Fibroblast of gingiva (primary cell): ENCODE measurements around the gene MR1.
"Not testable (repeated sequence)": the region's sequence is repeated elsewhere in the genome, so short reads cannot be mapped to it uniquely, and the experiment has no call there.

ENCODE experiments used
- DNase-seq: peaks from one replicate; pipeline ENCODE4 v3.0.0-alpha.2; 2011; ENCODE audit warnings: low read depth

Gene MR1

DNA sequence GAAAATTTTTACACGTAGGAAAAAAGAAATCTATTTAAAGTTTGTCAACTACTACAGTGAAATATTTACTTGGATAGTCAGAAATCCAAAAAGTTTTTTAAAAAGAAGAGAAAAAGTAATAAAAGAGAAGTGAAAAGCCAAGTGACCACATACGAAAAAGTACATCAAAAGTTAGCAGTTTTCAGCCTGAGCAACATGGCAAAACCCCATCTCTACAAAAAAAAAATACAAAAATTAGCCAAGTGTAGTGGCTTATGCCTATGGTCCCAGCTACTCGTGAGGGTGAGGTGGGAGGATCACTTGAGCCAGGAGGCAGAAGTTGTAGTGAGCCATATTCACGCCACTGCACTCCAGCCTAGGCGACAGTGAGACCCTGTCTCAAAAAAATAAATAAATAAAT lies 5.2 kb upstream of the MR1 start:
- no peak for DNase-seq

- no peak for DNase-seq
Observed at GRCh38 chr1:181032535-181032934, 1.2 kb upstream of the MR1 start.

GRCh38 chr1:181033128-181033798 lies 520 bp upstream of the MR1 start:
- peak; percentile 50 for DNase-seq

GRCh38 chr1:181035210-181035609 lies 1.4 kb downstream of the MR1 start:
- DNase-seq = not testable (repeated sequence)

DNA sequence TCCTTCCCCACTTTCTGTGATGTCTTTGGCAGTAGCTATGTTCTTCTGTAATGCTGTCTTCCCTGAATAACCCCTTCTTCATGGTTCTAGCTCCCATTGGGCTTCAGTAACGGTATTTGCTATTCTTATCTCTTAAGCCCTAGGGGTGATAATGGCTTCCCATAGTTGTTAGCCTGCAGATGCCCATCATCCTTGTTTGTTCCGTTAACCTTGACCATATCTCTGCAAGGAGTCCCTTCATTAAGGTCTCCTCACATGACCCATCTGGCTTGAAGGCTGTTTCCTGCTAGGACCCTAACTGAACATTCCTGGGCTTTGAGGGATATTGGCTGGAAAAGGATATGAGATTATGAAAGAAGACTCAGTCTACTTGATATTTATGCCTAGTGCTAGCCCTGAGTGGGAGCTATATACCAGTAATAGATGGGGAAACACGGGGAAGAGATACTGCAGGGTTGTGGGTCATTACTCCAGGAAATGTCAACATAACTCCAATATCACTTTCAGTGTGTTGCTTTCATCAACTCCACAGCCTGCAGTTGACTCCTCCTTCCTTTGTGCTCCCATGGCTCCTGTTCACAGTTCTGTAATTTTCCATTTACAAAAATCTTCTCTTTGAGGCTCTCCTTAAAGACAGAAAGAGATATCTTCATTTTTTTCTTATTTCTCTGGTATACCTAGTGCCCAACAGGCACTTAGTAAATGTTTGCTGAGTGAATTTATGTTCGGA lies 2.5 kb downstream of the MR1 start:
- DNase-seq = no peak

GRCh38 chr1:181037386-181037785 lies 3.6 kb downstream of the MR1 start:
- DNase-seq = no peak

GRCh38 chr1:181038399-181038873 lies 4.7 kb downstream of the MR1 start:
- peak; percentile 33 for DNase-seq

DNA sequence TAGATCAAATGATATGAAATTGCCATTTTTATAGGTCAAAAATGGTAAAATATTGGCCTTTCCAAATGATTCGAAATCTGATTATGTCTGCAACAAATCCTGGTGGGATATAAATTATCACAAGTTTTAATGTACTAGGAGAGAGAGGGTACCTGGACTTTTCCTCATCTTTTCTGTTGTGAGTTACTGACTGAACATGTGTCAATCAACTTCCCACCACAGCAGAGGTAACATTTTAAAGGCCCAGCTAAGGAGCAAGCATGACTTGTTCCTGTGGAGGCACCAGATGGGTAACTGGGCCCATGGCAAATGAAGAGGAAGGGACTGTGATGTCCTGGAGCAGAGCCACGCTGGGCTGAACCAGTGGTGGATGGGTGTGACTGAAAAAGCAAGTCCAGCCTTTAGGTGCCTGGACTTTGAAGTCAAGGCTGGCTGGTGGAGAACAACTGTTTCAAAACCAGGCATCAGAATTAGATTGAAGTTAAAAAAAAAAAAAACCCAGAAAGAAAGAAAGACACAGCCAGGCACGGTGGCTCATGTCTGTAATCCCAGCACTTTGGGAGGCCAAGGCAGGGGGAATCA lies 6.6 kb downstream of the MR1 start:
- DNase-seq = no peak

DNA sequence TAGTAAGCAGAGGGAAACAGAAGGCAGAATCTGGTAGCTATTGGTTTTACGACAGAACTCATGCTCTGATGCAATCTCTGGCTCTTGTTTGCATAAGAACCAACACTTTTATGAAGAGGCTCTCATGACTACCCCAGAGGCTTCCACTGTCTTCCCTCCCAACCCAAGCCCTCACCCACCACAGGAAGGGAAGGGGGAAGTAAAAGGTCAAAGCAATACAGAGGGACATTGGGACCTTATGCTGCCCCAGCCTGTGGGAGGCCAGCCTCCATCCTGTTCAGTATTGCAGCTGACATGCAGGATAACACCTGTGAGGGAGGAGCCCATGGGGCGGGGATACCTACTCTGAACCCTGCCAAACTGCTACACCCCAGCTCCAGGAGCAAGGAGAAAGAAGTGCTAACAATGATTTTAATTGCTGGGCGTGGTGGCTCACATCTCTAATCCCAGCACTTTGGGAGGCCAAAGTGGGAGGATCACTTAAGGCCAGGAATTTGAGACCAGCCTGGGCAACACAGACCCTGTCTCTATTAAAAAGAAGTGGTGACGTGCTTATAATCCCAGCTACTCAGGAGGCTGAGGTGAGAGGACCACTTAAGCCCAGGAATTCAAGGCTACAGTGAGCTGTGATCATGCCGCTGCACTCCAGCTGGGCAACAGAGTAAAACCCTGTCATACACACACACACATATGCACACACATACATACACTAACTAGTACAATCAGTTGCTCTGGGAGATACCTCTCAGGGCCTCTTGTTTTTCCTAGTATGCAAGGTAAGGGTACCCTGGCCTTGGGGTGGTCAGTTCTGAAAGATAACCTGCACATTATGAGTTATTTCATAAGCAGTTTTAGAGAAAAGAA lies 9.5 kb downstream of the MR1 start:
- DNase-seq = peak; percentile 24

- no peak for DNase-seq
Observed at GRCh38 chr1:181044449-181044966, 10.7 kb downstream of the MR1 start.

DNA sequence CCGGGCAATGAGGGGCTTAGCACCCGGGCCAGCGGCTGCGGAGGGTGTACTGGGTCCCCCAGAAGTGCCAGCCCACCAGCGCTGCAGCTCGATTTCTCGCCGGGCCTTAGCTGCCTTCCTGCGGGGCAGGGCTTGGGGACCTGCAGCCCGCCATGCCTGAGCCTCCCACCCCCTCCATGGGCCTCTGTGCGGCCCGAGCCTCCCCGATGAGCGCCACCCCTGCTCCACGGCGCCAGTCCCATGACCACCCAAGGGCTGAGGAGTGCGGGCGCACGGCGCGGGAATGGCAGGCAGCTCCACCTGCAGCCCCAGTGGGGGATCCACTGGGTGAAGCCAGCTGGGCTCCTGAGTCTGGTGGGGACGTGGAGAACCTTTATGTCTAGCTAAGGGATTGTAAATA lies 12.2 kb downstream of the MR1 start:
- not testable (repeated sequence) for DNase-seq

DNA sequence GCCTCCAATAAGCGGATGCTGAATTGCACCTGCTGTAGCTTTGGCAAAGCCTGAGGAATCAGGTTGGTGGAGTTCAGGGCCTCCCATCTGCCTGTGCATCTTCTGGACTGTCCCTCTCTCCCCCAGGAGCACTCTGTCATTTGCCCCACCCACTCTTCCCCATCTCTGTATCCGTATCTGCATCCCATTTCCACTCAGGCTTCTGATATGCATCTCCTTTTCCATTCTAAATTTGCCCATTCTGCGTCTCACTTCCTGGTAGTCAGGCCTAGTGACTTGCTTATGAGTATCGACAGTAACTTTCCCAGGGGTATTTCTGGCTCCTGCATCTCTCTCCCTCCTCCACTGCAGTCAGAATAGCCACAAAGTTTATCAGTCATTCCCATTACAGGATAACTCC lies 15.6 kb downstream of the MR1 start:
- DNase-seq = no peak

DNA sequence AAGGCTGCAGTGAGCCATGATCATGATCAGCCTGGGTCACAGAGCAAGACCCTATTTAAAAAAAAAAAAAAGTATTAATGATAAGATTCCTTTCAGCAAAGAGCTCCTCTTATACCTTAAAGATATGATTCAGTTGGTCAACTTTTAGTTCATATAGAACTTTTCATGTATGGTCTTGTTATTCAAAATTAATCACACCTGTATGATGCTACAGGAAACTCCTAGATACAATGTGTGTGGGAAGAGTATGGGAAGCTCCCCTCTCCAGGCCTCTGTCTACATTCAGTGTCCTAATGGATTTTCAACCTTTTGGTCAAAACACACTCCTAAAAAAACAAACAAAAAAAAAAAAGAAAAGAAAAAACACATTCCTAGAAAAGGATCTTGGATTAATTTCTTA lies 17.1 kb downstream of the MR1 start:
- DNase-seq = no peak

DNA sequence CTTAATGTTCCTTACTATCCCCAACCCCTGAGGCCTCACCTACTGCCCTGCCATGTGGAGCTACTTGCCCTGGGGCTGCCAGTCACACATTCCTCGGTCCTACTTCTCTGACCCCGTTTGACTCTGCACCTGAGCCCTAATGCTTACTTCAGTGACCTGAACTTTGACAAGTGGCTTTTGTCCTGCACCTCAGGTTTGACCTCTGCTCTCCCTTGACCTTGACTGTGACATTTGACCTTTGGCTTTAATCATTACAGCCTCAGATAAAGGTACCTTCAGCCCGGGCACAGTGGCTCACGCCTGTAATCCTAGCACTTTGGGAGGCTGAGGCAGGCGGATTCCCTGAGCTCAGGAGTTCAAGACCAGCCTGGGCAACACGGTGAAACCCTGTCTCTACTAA lies 22.8 kb downstream of the MR1 start:
- no peak for DNase-seq

DNA sequence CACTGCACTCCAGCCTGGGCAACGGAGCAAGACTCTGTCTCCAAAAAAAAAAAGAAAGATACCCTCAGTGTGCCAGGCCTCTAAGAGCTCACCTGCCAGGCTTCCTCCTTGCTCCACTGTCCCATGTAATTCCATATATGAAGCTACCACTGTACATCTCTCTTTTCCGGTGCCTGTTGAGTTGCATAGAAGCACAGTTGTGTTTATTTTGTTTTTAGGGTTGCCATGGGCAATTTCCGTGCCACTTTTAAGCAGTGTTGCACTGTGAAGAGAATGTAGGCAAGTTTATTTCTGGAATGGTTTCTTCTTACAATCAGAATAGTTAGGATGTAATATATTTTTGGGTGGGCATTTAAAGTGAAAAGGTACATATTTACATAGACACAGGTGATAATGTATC lies 23.3 kb downstream of the MR1 start:
- DNase-seq = peak; percentile 15

DNA sequence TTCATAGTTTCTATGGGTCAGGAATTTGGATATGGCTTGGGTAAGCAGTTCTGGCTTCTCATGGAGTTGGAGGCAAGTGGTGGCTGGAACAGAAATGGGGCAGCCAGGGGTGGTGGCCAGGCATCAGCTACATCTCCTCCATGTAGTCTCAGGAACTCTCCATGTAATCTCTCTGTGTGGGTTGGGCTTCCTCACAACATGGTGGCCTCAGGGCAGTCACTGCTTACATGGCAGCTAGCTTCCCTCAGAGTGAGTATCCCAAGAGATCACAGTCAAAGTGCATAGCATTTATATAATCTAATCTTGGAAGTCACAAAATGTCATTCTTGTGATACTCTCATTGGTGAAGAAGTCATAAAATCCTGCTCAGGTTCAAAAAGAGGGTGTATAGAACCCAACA lies 25.7 kb downstream of the MR1 start:
- no peak for DNase-seq

- no peak for DNase-seq
Observed at GRCh38 chr1:181060066-181060465, 26.3 kb downstream of the MR1 start.

DNA sequence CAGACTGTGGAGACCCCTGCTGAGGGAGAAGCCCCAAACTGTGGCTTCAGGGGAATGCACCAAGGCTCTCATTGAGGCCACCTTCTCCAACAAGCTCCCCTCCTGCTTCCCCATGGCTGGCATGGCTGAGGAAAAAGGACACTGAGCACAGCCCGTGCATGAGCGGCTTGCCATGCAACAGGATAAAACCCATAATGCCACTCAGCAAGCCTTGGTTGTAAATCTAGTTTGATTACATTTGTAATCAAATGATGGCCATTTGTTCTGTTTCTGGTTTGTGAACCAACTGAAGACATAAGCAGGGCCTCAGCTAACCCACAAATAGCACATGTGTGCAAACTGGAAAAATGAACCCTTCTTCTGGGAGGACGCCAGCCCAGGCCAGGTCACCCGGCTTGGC lies 27.2 kb downstream of the MR1 start:
- not testable (repeated sequence) for DNase-seq

- no peak for DNase-seq
Observed at GRCh38 chr1:181061487-181061886, 27.7 kb downstream of the MR1 start.

- DNase-seq = no peak
Observed at GRCh38 chr1:181061891-181062835, 28.4 kb downstream of the MR1 start.

DNA sequence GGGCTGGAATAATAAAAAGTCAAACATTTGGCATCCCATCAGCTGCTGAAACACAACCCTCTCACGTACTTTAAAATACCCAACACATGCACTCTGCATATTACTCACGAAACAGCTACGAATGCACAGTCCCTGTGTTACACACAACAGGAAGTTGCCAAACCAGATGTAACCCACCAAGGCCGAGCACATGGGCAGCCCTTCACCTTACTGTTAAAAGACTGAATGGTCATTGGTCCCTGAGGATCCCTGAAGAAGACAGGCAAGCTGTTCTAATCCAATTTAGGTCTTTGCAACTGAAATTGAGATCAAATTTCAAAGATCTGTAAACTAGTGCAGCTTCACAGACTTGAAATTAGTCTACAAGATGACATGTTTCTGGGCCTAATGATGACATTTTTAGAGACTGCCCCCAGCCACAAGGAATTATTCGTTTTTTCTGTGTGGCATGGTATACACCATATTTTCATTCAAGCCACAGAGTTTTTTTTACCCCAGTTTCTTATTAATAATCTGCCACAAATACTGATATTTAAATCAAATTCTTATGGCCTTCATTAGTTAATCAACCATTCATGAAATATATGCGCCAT lies 29.1 kb downstream of the MR1 start:
- DNase-seq = peak; percentile 77
